SK-N-MC (cell line): ENCODE data around the gene XYLT2.

Experiments used
- EZH2 ChIP-seq: fragments of 200-600 bp; sonication (generic); IDR thresholded peaks from one replicate; pipeline ENCODE4 v1.6.1; 2017; ENCODE audit warnings: antibody characterized with exemption
- POLR2AphosphoS5 ChIP-seq: IDR thresholded peaks from 2 replicates; pipeline ENCODE4 v1.6.1; 2012; ENCODE audit warnings: mild to moderate bottlenecking, low read depth, low read length, borderline replicate concordance

- TF ChIP-seq EZH2 = no peak
- TF ChIP-seq POLR2AphosphoS5 = no peak
Observed at GRCh38 chr17:50382931-50383330, 37.0 kb downstream of the XYLT2 start.
